GM12865 (cell line): ENCODE measurements around the gene OTOG.

Source experiments
- DNase-seq: peaks from one replicate; pipeline ENCODE4 v3.0.0; 2010; ENCODE audit warnings: low read depth
- H3K4me3 ChIP-seq: 2 replicates; pipeline ENCODE4 v1.5.1; 2011; ENCODE audit warnings: mild to moderate bottlenecking, low read depth, low read length, control low read depth
- CTCF ChIP-seq: IDR thresholded peaks from 2 replicates; pipeline ENCODE4 v1.5.1; 2011; ENCODE audit warnings: low read length, control low read depth, low read depth, inconsistent platforms; ENCODE audit not compliant: insufficient read depth; ENCODE audit errors: missing control alignments

Gene OTOG

GRCh38 chr11:17558025-17558780, 11.1 kb downstream of the OTOG start:
- no peak for DNase-seq
- no peak for TF ChIP-seq CTCF
- H3K4me3 ChIP-seq: no peak overlapping the region

DNA sequence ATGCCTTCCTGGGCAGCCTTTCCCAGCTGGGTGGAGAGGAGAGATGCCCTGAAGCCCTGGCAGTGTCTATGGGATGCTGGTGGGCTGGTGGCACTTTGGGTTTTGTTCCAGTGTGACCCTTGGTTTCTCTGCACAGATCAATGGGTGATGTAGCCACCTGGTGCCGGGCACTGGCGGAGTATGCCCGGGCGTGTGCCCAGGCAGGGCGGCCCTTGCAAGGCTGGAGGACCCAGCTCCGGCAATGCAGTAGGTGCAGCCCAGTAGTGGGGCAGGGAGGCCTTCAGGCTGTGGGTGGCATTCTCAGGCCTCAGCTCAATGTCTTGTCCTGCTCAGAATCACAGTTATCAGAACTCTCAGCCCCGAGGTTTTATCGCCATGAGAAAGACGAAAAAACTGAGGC, 11.9 kb downstream of the OTOG start:
- TF ChIP-seq CTCF: no peak
- DNase-seq: no peak

GRCh38 chr11:17559341-17560087, 12.5 kb downstream of the OTOG start:
- DNase-seq: no peak
- TF ChIP-seq CTCF: no peak

More for the DNA sequence above, 11.9 kb downstream of the OTOG start:
- no peak overlapping the region for H3K4me3 ChIP-seq

GRCh38 chr11:17560281-17561110, 13.4 kb downstream of the OTOG start:
- no peak overlapping the region for H3K4me3 ChIP-seq
- DNase-seq: no peak
- TF ChIP-seq CTCF: no peak

More at GRCh38 chr11:17559341-17560087, 12.5 kb downstream of the OTOG start:
- no peak overlapping the region for H3K4me3 ChIP-seq

DNA sequence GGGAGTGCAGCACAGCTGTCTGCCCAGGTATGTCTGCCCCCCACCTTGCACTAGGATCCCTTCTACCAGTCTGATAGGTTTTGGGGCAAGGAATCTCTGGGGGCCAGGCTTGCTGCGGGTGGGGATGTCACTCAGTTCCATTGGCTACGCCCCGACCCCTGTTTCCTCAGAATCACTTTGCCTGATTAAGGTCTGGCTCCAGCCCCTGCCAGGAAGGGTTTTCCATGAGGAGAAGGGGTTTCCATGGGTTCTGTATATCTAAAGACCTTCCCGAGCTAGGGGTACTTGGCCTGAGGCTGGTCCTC, 14.0 kb downstream of the OTOG start:
- H3K4me3 ChIP-seq: no peak overlapping the region
- no peak for TF ChIP-seq CTCF
- DNase-seq: no peak

DNA sequence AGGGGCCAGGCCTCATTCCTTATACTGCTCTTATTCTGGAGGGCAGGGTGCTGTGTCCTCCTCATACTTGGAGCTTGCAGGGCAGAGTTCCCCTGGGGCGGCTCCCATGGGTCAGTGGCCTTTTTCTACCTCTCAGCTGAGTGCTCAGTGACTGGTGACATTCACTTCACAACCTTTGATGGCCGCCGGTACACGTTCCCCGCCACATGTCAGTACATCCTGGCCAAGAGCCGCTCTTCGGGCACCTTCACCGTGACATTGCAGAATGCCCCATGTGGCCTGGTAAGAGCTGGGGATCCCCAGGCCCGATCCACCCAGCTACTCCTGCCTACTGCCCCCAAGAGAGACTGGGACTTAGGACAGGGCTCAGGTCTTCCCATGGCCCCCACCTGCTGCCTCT, 14.5 kb downstream of the OTOG start:
- no peak for TF ChIP-seq CTCF
- no peak overlapping the region for H3K4me3 ChIP-seq
- no peak for DNase-seq
